Muscle of leg (tissue), 16 donors: ENCODE results near the gene SMIM11. TPM values are rescaled to one million over a fixed set of nuclear protein-coding genes. Genes with fewer than 3 reads are reported as not detected.
"Not testable (repeated sequence)": the region's sequence is repeated elsewhere in the genome, so short reads cannot be mapped to it uniquely, and the experiment has no call there.

Experiments used
- DNase-seq: peaks from one replicate; pipeline ENCODE4 v3.0.0; 2013
- H3K27ac ChIP-seq: one replicate; pipeline ENCODE4 v1.5.1; 2013; ENCODE audit warnings: mild to moderate bottlenecking, low read length, control low read depth
- H3K27me3 ChIP-seq: one replicate; pipeline ENCODE4 v1.6.1; 2013; ENCODE audit warnings: low read length; ENCODE audit not compliant: control insufficient read depth, insufficient read depth
- H3K36me3 ChIP-seq: one replicate; pipeline ENCODE4 v1.6.1; 2013; ENCODE audit warnings: low read length; ENCODE audit not compliant: control insufficient read depth, insufficient read depth
- H3K4me1 ChIP-seq: one replicate; pipeline ENCODE4 v1.6.1; 2013; ENCODE audit warnings: low read length; ENCODE audit not compliant: control insufficient read depth, insufficient read depth
- H3K4me3 ChIP-seq: one replicate; pipeline ENCODE4 v1.5.1; 2013; ENCODE audit warnings: low read length, control low read depth
- H3K9me3 ChIP-seq: replicated peaks from 2 replicates; pipeline ENCODE4 v1.6.1; 2013; ENCODE audit warnings: low read depth, low read length; ENCODE audit not compliant: control insufficient read depth
- WGBS: methylation state at CpG from one replicate; pipeline ENCODE4 v1.1.5; 2013; ENCODE audit warnings: missing lambda C conversion rate; ENCODE audit not compliant: insufficient coverage; 5-methylcytosine and 5-hydroxymethylcytosine counted together
- long read RNA-seq, 11 donors: transcript quantifications; one replicate each; lab custom pipeline, GENCODE V29; 2026
- polyA plus RNA-seq, 8 donors: library from polyadenylated mRNA; unstranded; fragments of 120-200 nt; gene quantifications; one replicate each; pipeline versions ENCODE4 v1.2.1 to v1.2.3, GENCODE V29; 2013; ENCODE audit warnings: inconsistent platforms in 1 of 8, low replicate concordance in 1 of 8; ENCODE audit not compliant: insufficient read length in 8 of 8, insufficient read depth in 1 of 8
- total RNA-seq: library from RNA; stranded (reverse); fragments of 120-200 nt; gene quantifications from one replicate; pipeline ENCODE4 v1.2.4, GENCODE V29; 2013

SMIM11 gene
- total RNA-seq, result 5.5 TPM
- polyA plus RNA-seq, result 10 to 100 TPM in 1 of 8 donors, 1 to 10 TPM in 6, under 1 TPM in 1; 0.71 to 18.8 (median 3.2) TPM
- long read RNA-seq, donor 1, partial matches to known transcripts, result 6 of 7 reads
- long read RNA-seq, donor 1, other reads (novel, unspliced or antisense), result 0 of 7 reads
- long read RNA-seq, donor 2, result 0 reads
- long read RNA-seq, donor 3, partial matches to known transcripts, result 9 of 14 reads
- long read RNA-seq, donor 3, other reads (novel, unspliced or antisense), result 0 of 14 reads
- long read RNA-seq, donor 4, partial matches to known transcripts, result 0 of 4 reads
- long read RNA-seq, donor 4, other reads (novel, unspliced or antisense), result 0 of 4 reads
- long read RNA-seq, donor 5, transcript SMIM11A-201 (4 exons, 850 nt), result major isoform, 6 of 20 reads
- long read RNA-seq, donor 5, partial matches to known transcripts, result 10 of 20 reads
- long read RNA-seq, donor 5, other reads (novel, unspliced or antisense), result 0 of 20 reads
- long read RNA-seq, donor 6, partial matches to known transcripts, result 0 of 6 reads
- long read RNA-seq, donor 6, other reads (novel, unspliced or antisense), result 0 of 6 reads
- long read RNA-seq, donor 7, transcript SMIM11A-201 (4 exons, 850 nt), result major isoform, 5 of 13 reads
- long read RNA-seq, donor 7, partial matches to known transcripts, result 7 of 13 reads
- long read RNA-seq, donor 7, other reads (novel, unspliced or antisense), result 0 of 13 reads
- long read RNA-seq, donor 8, partial matches to known transcripts, result 5 of 10 reads
- long read RNA-seq, donor 8, other reads (novel, unspliced or antisense), result 0 of 10 reads
- long read RNA-seq, donor 9, partial matches to known transcripts, result 0 of 4 reads
- long read RNA-seq, donor 9, other reads (novel, unspliced or antisense), result 0 of 4 reads
- long read RNA-seq, donor 10, partial matches to known transcripts, result 0 of 2 reads
- long read RNA-seq, donor 10, other reads (novel, unspliced or antisense), result 0 of 2 reads
- long read RNA-seq, donor 11, transcript SMIM11A-201 (4 exons, 850 nt), result major isoform, 9 of 27 reads
- long read RNA-seq, donor 11, partial matches to known transcripts, result 13 of 27 reads
- long read RNA-seq, donor 11, other reads (novel, unspliced or antisense), result 0 of 27 reads

GRCh38 chr21:34374940-34375618, at the start of gene SMIM11:
SMIM11 (plus strand) TSS chr21:34375507; CDS start chr21:34379505, 3,998 bp downstream.
- not testable (repeated sequence) for H3K4me1 ChIP-seq, DNase-seq, H3K4me3 ChIP-seq, H3K27me3 ChIP-seq, H3K36me3 ChIP-seq, H3K27ac ChIP-seq, H3K9me3 ChIP-seq
- WGBS, result no CpG with 5 or more reads among the region's 49 CpGs

- WGBS, result 96% methylated on average over 6 of the region's 8 CpGs
- H3K4me3 ChIP-seq, result no peak overlapping the region
- no peak overlapping the region for H3K27ac ChIP-seq
- no peaks in the 10 kb centered on the region for H3K36me3 ChIP-seq
- DNase-seq, result no peak
- no peaks in the 10 kb centered on the region for H3K4me1 ChIP-seq
- no peaks in the 10 kb centered on the region for H3K27me3 ChIP-seq
- H3K9me3 ChIP-seq, result no peaks in the 10 kb centered on the region
Measured at GRCh38 chr21:34330055-34330454, 45.3 kb upstream of the SMIM11 start.

GRCh38 chr21:34331726-34332125, 43.6 kb upstream of the SMIM11 start:
- Histone ChIP-seq H3K27ac (no peak overlapping the region), H3K27me3 (no peaks in the 10 kb centered on the region), H3K36me3 (no peaks in the 10 kb centered on the region), H3K4me3 (no peak overlapping the region), H3K4me1 (peaks cover 2% of the 10 kb centered on the region), H3K9me3 (no peaks in the 10 kb centered on the region)
- no peak for DNase-seq
- 68% methylated on average over 4 of the region's 5 CpGs for WGBS

- 95% methylated on average over 4 of the region's 6 CpGs for WGBS
- Histone ChIP-seq H3K4me1 (peaks cover 4% of the 10 kb centered on the region), H3K9me3 (no peaks in the 10 kb centered on the region), H3K27me3 (no peaks in the 10 kb centered on the region), H3K4me3 (no peak overlapping the region), H3K27ac (no peak overlapping the region), H3K36me3 (no peaks in the 10 kb centered on the region)
- no peak for DNase-seq
Measured at GRCh38 chr21:34332347-34332746, 43.0 kb upstream of the SMIM11 start.

- Histone ChIP-seq H3K27ac (no peak overlapping the region), H3K4me1 (peaks cover 4% of the 10 kb centered on the region), H3K4me3 (no peak overlapping the region), H3K27me3 (no peaks in the 10 kb centered on the region), H3K9me3 (no peaks in the 10 kb centered on the region), H3K36me3 (no peaks in the 10 kb centered on the region)
- no peak for DNase-seq
- 87% methylated on average over 5 of the region's 13 CpGs for WGBS
Measured at GRCh38 chr21:34333121-34333739, 42.1 kb upstream of the SMIM11 start.

GRCh38 chr21:34335316-34335715, 40.0 kb upstream of the SMIM11 start:
- Histone ChIP-seq H3K4me1 (peaks cover 7% of the 10 kb centered on the region), H3K36me3 (no peaks in the 10 kb centered on the region), H3K9me3 (no peaks in the 10 kb centered on the region), H3K4me3 (no peak overlapping the region), H3K27ac (no peak overlapping the region), H3K27me3 (no peaks in the 10 kb centered on the region)
- whole genome bisulfite sequencing, result 57% methylated on average over 4 of the region's 6 CpGs
- no peak for DNase-seq

GRCh38 chr21:34336245-34336644, 39.1 kb upstream of the SMIM11 start:
- WGBS, result 39% methylated on average over 3 of the region's 5 CpGs
- Histone ChIP-seq H3K27me3 (no peaks in the 10 kb centered on the region), H3K4me3 (no peak overlapping the region), H3K27ac (no peak overlapping the region), H3K9me3 (no peaks in the 10 kb centered on the region), H3K4me1 (peaks cover 7% of the 10 kb centered on the region), H3K36me3 (no peaks in the 10 kb centered on the region)
- peak; percentile 44 for DNase-seq

- Histone ChIP-seq H3K4me3 (no peak overlapping the region), H3K4me1 (peaks cover 7% of the 10 kb centered on the region), H3K27me3 (no peaks in the 10 kb centered on the region), H3K27ac (no peak overlapping the region), H3K9me3 (no peaks in the 10 kb centered on the region), H3K36me3 (no peaks in the 10 kb centered on the region)
- DNase-seq, result no peak
- WGBS, result 74% methylated on average over 10 of the region's 13 CpGs
Measured at GRCh38 chr21:34336756-34337391, 38.4 kb upstream of the SMIM11 start.

GRCh38 chr21:34337741-34338140, 37.6 kb upstream of the SMIM11 start:
- Histone ChIP-seq H3K27ac (no peak overlapping the region), H3K4me3 (no peak overlapping the region), H3K27me3 (no peaks in the 10 kb centered on the region), H3K4me1 (peaks cover 11% of the 10 kb centered on the region), H3K9me3 (no peaks in the 10 kb centered on the region), H3K36me3 (no peaks in the 10 kb centered on the region)
- WGBS, result 74% methylated on average over 4 of the region's 6 CpGs
- no peak for DNase-seq
